Measurements from ENCODE around the gene GPS2.
"Not testable (repeated sequence)": the region's sequence is repeated elsewhere in the genome, so short reads cannot be mapped to it uniquely, and the experiment has no call there.

The GPS2 gene

DNA sequence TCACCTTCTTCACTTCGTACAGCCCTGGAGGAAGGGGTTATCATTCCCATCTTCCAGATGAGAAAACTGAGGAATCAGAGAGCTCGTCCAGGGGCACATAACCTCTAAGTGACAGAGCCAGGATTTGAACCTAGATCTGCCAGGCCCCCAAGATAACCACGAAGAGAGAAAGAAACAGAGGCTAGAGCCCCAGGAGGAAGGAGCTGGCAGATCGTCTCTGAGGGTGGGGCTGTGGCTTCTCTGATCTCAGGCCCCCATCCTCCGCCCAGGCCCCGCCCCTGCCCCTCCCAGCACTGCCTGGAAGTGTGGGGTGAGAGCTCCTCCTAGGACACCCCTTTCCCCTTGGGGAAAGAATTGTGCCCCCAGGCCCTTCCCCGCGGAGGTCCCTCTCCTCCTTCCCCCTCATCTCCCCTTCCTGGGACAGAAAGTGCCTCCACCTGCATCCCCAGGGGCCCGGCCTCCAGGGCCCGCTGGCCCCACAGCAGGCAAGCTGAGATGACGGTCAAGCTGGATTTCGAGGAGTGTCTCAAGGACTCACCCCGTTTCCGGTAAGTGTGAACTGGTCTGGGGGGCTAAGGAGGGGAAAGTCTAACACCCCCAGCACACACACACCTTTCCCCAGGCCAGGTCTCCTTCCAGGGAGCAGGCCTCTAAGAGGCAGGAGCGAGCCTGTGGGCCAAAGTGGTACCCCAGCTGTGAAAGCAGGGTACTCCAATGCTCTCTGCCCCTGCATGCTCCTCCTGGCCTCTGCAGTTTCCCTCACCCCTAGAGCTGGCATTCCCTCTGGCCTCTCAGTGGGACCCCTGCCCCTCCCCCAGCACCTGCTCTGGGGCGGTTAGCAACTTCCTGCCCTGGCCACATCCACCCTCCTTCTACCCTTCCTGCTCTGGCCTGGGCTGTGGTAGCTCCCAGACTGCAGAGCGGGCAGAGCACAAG is 21.3 kb upstream of the GPS2 start, which contains the start of gene ACAP1:
Gene ACAP1 (plus strand): TSS at position 290 of the 936 bp plus-strand sequence. CDS start 206 bp downstream, at position 496.
- DNase-seq (ENCODE audit: low read depth in 3 of 3) = peak; percentile 68 to 89 (median 70)

DNA sequence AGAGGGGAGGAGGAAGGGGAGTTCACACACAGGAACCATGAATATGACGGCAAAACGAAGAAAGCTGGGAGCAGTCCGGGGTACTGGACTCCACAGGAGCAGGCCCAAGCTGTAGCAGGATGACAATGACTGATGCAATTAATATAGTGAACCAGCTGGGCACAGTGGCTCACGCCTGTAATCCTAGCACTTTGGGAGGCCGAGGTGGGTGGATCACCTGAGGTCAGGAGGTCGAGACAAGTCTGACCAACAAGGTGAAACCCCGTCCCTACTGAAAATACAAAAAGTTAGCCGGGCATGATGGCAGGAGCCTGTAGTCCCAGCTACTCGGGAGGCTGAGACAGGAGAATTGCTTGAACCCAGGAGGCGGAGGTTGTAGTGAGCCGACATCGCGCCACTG is 20.6 kb upstream of the GPS2 start:
- not testable (repeated sequence) for DNase-seq (ENCODE audit: low read depth in 3 of 3)

DNA sequence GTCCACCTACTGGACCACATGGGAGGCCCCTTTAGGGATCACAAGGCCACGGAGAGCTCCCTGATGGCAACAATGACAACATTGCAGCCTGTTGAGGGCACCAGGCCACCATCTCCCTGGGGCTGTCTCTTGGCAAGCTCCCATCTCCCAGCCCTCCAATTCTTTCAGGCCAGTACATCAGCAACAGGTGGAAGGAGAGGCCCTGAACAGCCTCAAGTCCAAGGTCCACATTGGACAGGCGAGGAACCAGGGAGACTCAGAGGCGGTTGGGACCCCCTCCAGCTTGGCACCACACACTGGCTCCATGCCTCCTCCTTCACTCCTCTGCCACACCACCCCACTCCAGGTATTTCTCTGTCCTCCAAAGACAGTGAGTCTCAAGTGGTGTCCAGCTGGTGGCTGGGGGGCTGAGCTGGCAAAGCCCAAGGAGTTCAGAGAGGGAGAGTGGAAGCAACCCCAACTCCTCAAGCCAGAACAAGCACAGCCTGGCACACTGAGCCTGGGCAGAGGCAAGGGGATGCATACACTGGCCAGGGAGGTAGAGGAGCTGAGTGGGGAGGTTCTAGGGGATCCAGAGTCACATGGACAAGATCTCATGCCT is 19.9 kb upstream of the GPS2 start:
- no peak for DNase-seq (ENCODE audit: low read depth in 3 of 3)

DNA sequence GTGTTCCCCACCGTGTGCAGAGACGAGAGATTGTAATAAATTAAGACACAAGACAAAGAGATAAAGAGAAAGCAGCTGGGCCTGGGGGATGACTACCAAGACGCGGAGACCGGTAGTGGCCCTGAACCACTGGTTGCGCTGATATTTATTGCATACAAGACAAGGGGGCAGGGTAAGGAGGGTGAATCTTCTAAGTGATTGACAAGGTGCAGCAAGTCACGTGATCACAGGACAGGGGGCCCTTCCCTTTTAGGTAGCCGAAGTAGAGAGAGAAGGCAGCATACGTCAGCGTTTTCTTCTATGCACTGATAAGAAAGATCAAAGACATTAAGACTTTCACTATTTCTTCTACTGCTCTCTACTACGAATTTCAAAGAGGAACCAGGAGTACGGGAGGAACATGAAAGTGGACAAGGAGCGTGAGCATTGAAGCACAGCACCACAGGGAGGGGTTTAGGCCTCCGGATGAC is 17.5 kb upstream of the GPS2 start:
- not testable (repeated sequence) for DNase-seq (ENCODE audit: low read depth in 3 of 3)

DNA sequence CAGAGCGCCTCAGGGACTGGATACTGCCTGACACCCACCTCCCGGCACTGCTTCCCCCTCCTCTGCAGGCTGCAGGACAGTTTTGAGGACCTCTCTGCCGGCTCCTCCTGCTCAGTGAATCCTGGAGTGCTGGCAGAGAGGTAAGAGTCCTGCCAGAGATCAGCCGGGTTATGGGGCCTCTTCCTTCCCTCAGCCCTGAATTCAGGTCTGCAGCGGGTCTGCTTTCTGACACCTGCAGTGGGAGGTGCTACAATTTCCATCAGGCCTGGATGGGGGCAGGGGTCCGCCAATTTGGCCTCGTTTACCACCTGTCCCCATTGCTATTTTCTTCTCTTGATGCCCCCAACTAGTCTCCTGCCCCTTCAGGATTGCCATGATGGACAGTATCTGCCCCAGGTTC is 17.0 kb upstream of the GPS2 start:
- no peak for DNase-seq (ENCODE audit: low read depth in 3 of 3)

DNA sequence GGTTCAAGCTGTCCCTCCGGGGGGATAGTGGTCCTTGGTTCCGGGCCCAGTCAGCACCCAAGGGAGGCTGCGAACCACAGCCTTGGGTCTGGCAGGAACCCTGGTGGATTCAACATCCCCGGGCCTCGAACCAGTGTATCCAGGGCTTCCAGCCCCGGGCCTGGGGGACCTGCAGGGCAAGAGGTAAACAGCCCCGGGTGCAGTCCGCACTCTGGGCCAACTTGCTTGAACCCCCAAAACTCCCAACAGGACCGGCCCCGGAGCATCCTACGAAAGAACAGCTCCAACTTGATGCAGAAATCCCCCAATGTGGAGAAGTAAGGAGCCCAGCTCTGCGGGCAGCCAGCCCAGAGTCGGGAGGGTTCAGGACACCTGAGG is 15.5 kb upstream of the GPS2 start:
- DNase-seq (ENCODE audit: low read depth in 3 of 3) = no peak

DNA sequence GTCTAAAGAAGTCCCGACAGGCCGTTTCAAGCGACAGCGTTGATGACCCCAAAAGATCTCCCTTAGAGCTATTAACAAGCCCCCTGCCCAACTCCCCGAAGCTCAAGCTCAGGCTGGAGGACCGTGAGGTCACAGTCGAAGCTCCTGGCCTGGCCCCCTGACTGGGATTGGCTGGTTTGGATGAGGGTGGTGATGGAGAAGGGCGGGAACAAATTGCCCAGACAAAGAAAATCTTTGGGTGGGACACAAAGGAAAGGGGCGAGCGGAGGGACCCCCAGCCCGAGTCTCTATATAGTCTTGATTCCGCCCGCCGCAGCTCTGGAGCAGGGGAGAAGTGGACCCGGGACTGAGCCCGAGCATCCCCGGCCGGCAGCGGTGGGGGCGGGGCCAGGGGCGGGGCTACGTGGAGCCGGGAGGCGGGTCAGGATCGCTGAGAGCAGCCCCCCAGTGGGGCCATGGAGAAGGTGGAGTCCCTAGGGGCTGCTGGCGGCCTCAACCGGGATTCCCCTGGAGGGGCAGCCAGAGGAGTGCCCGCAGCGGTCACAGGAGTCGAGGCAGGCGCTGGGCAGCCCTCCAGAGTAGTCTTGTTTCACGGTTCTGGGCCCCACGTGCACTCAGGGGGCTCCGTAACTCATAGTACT is 15.0 kb upstream of the GPS2 start:
- DNase-seq (ENCODE audit: low read depth in 3 of 3) = peak in 2 of 3 donors; percentile 59 to 79

DNA sequence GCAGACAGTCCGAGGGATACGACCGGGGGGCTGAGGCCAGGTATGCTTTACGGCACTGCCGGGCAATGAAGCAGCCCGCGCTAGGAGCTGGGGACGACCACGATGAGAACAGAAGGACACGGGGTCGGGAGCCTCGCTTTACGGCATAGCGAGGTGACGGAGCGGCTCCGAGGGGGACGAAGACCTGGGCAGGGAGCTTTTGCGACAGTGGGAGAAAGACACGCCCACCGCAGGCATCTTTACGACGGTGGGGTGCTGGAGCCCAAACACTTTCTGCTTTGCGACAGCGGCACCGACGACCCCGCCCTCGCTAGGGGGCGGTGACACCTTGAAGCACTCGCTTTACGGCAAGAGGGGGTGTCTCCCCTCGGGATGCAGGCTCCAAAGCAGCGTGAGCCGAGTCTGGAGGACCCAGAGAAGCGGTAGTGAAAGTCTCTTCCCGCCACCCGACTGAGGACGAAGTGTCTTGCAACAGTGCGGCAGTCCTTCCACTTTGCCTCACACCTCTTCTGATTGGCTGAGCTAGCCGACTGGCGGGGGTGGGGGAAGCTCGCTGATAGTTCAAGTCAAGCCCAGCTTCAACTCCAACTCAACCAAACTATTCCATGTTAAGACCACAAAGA is 14.3 kb upstream of the GPS2 start:
- DNase-seq (ENCODE audit: low read depth in 3 of 3) = peak; percentile 91 to 95 (median 92)

DNA sequence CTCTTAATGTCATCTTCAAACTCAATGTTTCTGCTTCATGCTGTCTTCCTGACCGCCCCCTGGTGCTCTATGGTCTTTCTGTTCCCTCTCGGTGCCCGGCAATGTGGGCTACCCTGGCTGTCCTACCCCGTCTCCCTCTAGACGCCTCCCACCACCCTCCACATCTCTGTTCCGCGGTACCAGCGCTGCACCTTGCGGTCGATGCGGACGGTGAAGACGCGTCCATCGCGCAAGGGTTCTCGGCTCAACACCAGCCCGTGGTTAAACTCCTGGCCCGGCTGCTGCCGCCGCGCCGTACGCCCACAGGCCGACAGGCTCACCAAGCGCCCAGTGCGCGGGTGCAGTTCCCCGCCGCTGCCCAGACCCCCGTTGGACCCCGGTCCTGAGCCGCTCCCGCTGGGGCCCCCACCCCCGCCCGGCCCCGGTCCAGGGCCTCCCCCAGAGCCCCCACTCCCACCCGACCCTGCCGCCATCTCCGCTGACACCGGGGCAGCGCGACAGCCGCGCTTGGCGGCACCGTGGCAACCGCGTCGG is 13.7 kb upstream of the GPS2 start, which contains the start of gene NEURL4:
Gene NEURL4 (minus strand): TSS at position 496 of the 534 bp plus-strand sequence. CDS start 23 bp downstream, at position 473.
- DNase-seq (ENCODE audit: low read depth in 3 of 3) = no peak

DNA sequence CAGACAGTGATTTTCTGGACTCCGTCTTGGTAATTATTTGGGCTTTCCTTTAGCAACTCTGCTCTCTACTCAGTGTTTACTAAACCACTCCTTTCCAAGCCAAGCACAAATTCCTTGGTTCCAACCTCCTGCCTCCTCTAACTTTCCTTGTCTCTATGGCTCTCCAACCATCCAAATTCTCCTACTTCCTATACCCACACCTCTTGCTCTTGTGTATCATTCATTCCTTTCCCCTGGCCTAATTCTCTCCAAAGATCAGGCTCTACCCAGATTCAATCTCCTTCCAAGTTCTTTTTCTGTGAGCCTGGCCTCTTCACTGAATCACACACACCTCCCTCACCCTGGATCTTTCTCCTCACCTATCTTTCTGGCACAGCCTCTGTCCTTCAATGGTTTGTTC is 12.8 kb upstream of the GPS2 start:
- DNase-seq (ENCODE audit: low read depth in 3 of 3) = no peak

DNA sequence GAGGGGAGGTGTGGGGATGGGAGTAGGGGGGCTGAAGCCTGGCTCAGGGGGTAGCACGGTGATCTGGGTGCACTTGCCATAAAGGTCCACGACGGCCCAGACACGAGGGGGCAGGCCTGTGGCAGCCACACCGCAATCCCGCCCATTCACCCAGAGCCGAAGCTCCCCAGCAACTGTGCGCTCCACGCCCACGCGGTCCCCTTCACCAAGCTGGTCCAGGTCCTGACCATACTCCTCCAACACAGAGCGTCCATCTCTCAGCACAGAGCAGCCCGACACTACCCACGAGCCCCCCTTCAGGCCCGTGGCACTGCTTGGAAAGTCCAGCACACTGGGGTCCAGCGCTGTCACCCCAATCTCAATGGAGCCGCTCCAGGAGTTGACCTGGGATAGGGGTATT is 12.3 kb upstream of the GPS2 start:
- no peak for DNase-seq (ENCODE audit: low read depth in 3 of 3)

DNA sequence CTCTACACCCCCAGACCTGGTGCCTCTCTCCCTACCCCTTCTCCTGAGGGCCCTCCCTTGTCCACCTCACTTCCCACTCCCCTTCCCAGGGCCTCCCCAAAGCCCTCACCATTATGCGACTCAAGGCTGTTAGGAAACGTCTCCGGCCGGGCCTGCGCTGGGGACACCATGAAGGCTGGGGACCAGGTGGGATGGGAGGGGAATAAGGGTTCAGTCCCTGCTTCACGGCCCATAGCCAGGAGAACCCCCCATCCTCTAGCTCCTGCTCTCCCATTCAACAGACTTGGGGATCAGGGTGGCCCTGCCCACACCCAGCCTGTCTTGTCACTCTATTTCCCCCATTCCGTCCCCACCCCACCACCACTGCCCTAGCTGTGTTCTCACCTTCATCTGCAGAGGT is 11.9 kb upstream of the GPS2 start:
- no peak for DNase-seq (ENCODE audit: low read depth in 3 of 3)

DNA sequence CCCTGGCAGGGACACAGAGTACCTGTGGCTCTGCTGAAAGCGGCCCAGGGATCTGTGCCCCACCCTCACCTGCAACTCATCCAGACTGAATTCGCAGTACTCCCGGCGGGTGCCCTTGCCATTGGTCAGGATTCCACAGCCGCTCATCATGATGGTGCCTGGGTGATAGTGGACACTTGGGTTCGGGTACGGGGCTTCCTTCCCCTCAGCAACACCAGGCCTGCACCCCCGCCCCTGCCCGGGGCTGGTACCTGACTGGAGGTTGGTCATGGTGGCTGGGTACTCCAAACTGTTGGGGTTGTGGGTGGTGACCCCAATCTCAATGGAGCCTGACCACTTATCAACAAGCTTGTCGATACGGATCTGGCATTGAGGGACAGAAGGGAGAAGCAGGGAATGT is 11.0 kb upstream of the GPS2 start:
- DNase-seq (ENCODE audit: low read depth in 3 of 3) = no peak

DNA sequence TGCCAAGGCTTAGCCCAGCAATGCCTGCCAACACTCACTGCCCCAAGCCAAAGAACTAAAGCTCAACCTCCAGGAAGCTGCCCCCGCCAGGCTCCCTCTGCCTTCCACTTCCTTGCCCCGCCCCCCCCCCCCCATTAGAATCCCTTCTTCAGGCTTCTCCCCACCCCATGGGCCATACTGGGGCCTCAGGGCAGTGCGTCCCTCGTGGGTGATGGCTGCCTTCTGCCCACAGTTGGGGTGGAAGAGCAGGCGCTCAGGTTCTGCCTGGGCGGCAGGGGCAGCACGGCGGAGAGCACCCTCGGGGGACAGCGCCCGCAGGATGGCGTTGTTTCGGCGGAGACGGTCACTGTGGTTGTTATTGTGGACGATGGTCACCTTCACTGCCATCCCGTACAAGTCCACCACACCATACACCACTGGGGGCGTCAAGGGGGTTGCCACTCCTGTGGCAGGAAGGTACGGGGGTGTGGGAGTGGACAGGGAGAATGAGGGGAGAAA is 9.9 kb upstream of the GPS2 start:
- DNase-seq (ENCODE audit: low read depth in 3 of 3) = no peak

DNA sequence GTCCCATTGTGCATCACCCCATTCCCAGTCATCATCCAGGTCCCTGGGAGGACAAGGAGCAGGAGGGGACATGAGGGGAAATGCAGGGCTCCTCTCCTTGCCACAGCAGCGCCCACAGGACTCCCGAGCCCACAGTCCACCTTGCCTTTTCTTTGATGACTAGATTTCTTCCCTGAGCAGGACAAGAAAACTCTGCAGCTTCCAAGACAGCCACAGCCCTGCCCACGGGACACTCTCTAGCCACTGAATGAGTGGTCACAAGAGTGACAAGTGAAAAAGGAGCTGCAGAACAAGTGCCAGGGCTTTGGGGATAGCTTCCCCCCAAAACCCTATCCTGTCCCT is 9.2 kb upstream of the GPS2 start:
- DNase-seq (ENCODE audit: low read depth in 3 of 3) = no peak

DNA sequence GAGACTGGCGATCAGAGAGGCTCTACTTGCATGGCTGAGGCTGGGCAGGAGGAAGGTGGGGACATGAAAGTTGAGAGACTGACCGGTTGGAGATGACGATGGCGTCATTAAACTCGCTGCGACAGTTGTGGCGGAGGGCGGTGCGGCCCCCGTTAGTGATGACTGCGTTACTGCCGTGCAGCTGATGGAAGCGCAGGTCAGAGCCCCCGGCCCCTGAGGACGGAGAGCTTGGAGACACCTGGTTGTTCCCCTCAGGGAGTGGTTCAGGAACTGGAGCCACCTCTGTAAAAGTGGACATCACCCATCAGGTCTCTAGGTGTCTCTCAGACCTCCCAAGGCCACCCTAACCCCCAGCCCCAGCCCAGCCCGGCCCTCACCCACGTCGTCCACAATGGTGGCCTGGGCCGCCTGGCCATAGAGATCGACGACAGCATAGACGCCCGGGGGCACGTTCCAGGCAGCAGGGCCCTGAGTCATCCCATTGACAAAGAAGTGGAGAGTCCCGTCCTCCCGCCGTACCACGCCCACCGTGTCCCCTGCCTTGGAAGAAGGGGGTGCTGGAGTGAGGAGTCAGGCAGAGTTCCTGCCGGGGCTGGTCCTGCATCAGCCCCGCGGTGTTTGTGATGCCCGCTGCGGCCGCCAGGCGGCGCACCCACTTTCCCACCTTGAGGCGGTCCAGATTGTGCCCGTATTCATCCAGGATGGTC is 8.7 kb upstream of the GPS2 start:
- peak in 1 of 3 donors; percentile 51 for DNase-seq (ENCODE audit: low read depth in 3 of 3)

DNA sequence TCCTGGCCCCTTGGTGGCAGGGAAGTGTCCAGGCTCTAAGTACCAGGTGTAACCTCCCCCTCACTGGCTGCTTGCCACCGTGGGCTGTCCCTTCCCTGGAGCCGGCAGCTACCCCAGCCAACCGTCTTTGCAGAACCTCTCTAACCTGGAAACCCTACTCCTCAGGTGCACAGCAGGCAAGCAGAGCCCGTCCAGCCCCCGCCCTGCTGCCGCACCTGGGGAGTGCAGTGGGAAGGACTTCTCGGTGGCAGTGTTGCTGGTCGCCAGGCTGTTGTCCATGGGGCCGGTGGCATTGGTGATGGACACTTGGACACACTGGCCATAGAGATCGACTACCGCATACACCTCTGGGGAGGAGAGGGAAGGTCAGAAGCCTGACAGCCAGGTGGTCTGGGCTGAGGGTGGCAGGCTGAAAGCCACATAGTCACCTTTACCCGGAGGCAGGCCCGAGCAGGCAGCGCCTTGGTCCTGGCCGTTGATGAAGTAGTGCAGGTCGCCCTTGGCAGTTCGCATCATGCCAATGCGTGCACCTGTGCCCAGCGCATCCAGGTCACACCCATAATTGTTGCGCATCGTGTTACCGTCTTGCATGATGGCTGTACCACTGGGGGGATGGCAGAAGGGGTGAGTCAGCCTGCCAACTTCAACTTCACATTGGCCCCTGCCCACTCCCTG is 7.5 kb upstream of the GPS2 start:
- DNase-seq (ENCODE audit: low read depth in 3 of 3) = no peak

DNA sequence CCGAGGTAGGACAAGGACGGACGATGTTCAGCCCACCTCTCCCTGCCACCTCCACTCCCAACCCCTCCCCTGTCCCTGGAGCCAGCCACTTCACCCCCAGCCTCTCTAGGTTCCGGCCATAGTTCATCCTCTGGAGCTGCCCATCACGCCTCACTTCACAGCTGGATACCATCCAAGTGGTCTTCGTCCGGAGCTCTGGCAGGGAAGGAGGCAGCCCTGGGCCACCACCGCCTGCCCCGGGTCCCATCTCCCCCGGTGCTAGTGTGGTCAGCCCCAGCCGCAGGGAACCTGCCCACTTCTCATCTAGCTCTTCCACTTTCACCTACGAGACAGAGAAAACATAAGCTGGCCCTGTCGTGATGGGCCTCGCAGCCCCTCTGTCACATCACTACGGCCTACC is 6.3 kb upstream of the GPS2 start:
- DNase-seq (ENCODE audit: low read depth in 3 of 3) = no peak

DNA sequence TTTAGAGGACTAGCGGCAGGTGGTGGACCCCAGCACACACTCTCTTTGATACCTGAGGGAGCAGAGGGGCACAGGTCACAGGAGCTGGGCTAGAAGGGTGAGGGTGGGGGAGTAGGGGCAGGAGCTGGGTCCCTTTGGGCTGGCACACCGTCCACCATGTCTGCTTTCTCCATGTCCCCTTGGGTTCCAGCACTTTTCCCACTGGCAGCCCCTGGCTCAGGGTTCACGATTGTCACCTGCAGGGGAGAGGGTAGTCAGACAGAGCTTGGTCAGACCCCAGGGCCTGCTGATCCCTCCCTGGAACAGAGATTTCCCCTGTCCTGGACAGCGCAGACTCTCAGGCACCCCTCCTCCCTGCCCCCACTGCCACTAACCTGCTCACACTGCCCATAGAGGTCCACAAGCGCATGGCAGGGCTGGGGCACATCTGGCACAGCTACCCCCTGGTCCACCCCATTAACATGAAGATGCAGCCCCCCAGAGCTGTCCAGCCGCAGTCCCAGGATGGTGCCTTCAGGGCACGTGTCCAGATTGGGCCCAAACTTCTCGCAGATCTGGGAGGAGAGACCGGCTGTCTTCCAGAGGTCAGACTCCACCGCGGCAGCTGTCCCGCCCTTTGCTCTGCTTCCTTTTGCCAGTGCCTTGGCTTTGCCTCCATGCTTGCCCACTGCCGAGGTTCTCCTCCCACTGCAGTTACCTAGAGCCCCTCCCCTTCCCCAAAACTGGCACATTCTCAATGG is 3.1 kb upstream of the GPS2 start:
- DNase-seq (ENCODE audit: low read depth in 3 of 3) = no peak

Measured in stimulated activated CD4-positive, alpha-beta T cell treated with anti-CD3 and anti-CD28 coated beads, TNF-alpha, amount 100 ng/mL, for 48 hours (primary cell).